KMS-11 (cell line): ENCODE data around the gene DPM3.

ENCODE experiments used
- H2AFZ ChIP-seq: fragments of 200-600 bp; sonication (generic); 2 replicates; pipeline ENCODE4 v1.6.1; 2016; ENCODE audit warnings: antibody characterized with exemption, mixed run types, low read depth
- H3K27ac ChIP-seq: fragments of 200-600 bp; sonication (generic); 2 replicates; pipeline ENCODE4 v1.6.1; 2016; ENCODE audit warnings: mild to moderate bottlenecking, mixed run types
- H3K27me3 ChIP-seq: fragments of 200-600 bp; sonication (generic); 2 replicates; pipeline ENCODE4 v1.6.1; 2017; ENCODE audit warnings: mild to moderate bottlenecking, low read depth, mixed run types, moderate library complexity; ENCODE audit not compliant: insufficient read depth
- H3K36me3 ChIP-seq: fragments of 200-600 bp; sonication (generic); 2 replicates; pipeline ENCODE4 v1.6.1; 2017; ENCODE audit warnings: mild to moderate bottlenecking, mixed run types; ENCODE audit not compliant: insufficient read depth
- H3K4me1 ChIP-seq: fragments of 200-600 bp; sonication (generic); 2 replicates; pipeline ENCODE4 v1.6.1; 2016; ENCODE audit warnings: mild to moderate bottlenecking, low read depth, mixed run types; ENCODE audit not compliant: poor library complexity, severe bottlenecking
- H3K4me2 ChIP-seq: fragments of 200-600 bp; sonication (generic); 2 replicates; pipeline ENCODE4 v1.7.0; 2016; ENCODE audit warnings: mild to moderate bottlenecking, mixed run types
- H3K4me3 ChIP-seq: fragments of 200-600 bp; sonication (generic); IDR thresholded peaks from 2 replicates; pipeline ENCODE4 v1.6.1; 2017; ENCODE audit warnings: low read depth, low read length, mixed read lengths; ENCODE audit not compliant: insufficient read depth
- H3K79me2 ChIP-seq: fragments of 200-600 bp; sonication (generic); 2 replicates; pipeline ENCODE4 v1.6.1; 2016; ENCODE audit warnings: low read depth, mixed run types; ENCODE audit not compliant: insufficient read depth
- H3K9ac ChIP-seq: fragments of 200-600 bp; sonication (generic); 2 replicates; pipeline ENCODE4 v1.6.1; 2016; ENCODE audit warnings: mild to moderate bottlenecking, mixed run types
- H4K20me1 ChIP-seq: fragments of 200-600 bp; sonication (generic); 2 replicates; pipeline ENCODE4 v1.6.1; 2016; ENCODE audit warnings: mild to moderate bottlenecking, mixed run types; ENCODE audit not compliant: insufficient read depth
- TF ChIP-seq, protein P1 (sequence below): fragments of 200-600 bp; sonication (generic); conservative IDR thresholded peaks from 2 replicates; pipeline ENCODE4 v1.6.1; 2017; ENCODE audit warnings: low read depth, mild to moderate bottlenecking, antibody characterized with exemption, low read length, moderate library complexity, mixed read lengths

DPM3 gene

DNA sequence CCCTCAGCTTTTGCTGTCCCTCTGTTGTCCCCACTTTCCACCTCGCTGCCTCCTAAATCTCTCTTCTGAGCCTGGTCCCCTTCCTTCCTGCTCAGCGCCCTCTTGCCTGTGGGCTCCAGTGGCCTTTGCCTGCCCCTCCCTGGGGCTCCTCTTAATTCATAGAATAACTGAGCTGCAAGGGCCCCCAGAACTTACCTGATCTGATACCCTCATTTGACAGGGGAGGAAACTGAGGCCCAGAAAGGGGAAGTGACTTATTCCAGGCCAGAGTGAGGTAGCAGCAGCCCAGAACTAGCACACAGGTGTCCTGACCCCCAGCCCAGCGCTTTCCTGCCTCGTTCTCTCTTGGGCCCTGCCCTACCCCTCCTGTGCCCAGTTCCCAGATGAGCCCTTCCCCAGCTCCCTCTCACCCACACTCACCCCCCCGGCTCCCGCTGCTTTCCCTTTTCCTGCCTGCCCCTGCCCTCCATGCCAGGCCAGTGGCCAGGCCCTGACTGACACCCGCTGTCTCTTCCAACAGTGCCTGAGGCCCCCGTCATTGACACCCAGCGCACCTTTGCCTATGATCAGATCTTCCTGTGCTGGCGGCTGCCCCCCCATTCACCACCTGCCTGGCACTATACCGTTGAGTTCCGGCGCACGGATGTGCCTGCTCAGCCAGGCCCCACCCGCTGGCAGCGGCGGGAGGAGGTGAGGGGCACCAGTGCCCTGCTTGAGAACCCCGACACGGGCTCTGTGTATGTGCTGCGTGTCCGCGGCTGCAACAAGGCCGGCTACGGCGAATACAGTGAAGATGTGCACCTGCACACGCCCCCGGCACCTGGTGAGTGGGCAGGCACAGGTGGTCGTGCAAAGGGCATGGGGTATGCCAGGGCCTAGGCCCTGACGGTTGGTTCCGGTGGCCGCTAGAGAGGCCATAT lies 39.0 kb upstream of the DPM3 start:
- no peak overlapping the region for H3K27ac ChIP-seq
- no peaks in the 10 kb centered on the region for H3K27me3 ChIP-seq
- H4K20me1 ChIP-seq: no peaks in the 10 kb centered on the region
- peaks cover 29% of the 10 kb centered on the region for H3K4me1 ChIP-seq
- no peaks in the 10 kb centered on the region for H3K79me2 ChIP-seq
- H3K4me2 ChIP-seq: no peak overlapping the region
- TF ChIP-seq, protein P1, sequence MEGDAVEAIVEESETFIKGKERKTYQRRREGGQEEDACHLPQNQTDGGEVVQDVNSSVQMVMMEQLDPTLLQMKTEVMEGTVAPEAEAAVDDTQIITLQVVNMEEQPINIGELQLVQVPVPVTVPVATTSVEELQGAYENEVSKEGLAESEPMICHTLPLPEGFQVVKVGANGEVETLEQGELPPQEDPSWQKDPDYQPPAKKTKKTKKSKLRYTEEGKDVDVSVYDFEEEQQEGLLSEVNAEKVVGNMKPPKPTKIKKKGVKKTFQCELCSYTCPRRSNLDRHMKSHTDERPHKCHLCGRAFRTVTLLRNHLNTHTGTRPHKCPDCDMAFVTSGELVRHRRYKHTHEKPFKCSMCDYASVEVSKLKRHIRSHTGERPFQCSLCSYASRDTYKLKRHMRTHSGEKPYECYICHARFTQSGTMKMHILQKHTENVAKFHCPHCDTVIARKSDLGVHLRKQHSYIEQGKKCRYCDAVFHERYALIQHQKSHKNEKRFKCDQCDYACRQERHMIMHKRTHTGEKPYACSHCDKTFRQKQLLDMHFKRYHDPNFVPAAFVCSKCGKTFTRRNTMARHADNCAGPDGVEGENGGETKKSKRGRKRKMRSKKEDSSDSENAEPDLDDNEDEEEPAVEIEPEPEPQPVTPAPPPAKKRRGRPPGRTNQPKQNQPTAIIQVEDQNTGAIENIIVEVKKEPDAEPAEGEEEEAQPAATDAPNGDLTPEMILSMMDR: no peak
- H3K4me3 ChIP-seq: no peak overlapping the region
- no peak overlapping the region for H2AFZ ChIP-seq
- H3K9ac ChIP-seq: no peak overlapping the region
- H3K36me3 ChIP-seq: no peaks in the 10 kb centered on the region

DNA sequence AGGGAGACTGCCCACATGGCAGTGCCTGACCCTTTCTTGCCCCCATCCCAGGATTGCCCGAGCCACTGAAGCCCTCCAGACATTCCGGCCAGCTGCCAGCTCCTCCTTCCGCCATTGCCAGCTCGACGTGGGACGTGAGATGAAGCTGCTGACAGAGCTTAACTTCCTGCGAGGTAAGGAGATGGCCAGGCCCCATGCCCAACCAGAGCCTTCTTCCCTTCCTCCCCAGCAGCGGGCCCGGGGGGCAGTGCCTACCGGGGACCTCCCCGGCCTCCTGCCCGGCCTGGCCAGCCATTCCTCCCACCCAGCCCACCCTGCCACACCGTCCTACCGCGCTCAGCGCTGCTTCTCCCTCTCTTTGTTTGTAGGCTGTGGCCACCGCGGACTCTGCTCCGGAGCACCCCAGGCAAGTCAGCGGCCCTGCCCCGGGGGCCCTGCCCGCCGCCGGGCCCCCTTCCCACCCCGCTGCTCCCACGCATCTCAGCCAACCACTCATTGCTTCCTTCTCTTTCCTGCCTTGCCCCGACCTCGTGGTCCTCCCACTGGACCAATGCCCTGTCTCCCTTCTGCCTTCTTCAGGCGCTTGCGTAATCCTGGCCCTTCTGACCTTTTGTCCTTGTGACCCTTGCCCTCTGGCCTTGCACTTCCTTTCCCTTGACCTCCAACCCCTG lies 38.2 kb upstream of the DPM3 start:
- no peak overlapping the region for H2AFZ ChIP-seq
- H3K9ac ChIP-seq: no peak overlapping the region
- no peaks in the 10 kb centered on the region for H3K27me3 ChIP-seq
- peaks cover 29% of the 10 kb centered on the region for H3K4me1 ChIP-seq
- no peaks in the 10 kb centered on the region for H4K20me1 ChIP-seq
- H3K4me3 ChIP-seq: no peak overlapping the region
- no peak overlapping the region for H3K4me2 ChIP-seq
- H3K36me3 ChIP-seq: no peaks in the 10 kb centered on the region
- no peak overlapping the region for H3K27ac ChIP-seq
- TF ChIP-seq, protein P1: no peak
- no peaks in the 10 kb centered on the region for H3K79me2 ChIP-seq

- H3K4me2 ChIP-seq: no peak overlapping the region
- H3K27me3 ChIP-seq: no peaks in the 10 kb centered on the region
These were observed 37.6 kb upstream of the DPM3 start for GRCh38 chr1:155177918-155178281.

DNA sequence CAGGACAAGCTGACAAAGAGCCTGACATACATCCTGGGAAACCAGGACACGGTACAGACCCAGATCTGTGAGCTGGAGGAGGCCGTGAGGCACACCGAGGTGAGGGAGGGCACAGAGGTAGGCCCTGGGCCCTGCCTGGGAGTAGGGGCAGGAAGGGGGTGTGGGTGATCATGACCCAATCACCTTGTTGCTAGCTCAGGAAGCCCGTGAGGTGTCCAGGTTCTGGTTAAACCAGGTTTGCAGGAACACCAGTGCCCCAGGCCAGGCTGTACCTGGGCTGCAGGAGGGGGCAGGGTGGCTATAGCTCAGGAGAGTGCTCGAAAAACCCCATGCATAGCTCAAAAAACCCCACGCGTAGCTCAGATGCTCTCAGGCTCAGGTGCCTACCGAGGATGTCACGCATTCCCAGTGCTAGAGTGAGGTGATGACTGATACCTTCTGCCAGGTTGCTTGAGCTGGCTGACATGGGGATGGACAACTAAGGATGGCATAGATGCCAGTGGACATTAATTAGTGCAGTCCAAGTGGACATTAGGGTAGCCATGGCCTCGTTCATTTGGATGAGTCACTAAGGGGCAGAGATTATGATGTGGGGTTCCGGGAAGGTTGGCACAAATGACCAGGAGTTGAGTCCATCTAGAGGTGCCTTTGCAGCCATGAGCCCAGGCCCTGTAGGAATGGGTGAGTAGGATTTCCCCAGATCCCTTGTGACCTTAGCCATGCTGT lies 37.0 kb upstream of the DPM3 start:
- no peak overlapping the region; the same call in 1 of the 2 replicates for H3K4me2 ChIP-seq
- H3K4me1 ChIP-seq: peaks cover 33% of the 10 kb centered on the region
- no peak overlapping the region for H3K4me3 ChIP-seq
- peaks cover 7% of the 10 kb centered on the region for H3K79me2 ChIP-seq
- no peak overlapping the region for H3K9ac ChIP-seq
- H3K27ac ChIP-seq: no peak overlapping the region
- H3K36me3 ChIP-seq: no peaks in the 10 kb centered on the region
- no peaks in the 10 kb centered on the region for H3K27me3 ChIP-seq
- TF ChIP-seq, protein P1: no peak
- H4K20me1 ChIP-seq: no peaks in the 10 kb centered on the region
- no peak overlapping the region for H2AFZ ChIP-seq

More at GRCh38 chr1:155177918-155178281, 37.6 kb upstream of the DPM3 start:
- peaks cover 1% of the 10 kb centered on the region; the same call in 1 of the 2 replicates for H3K79me2 ChIP-seq
- H3K4me3 ChIP-seq: no peak overlapping the region
- no peaks in the 10 kb centered on the region for H3K36me3 ChIP-seq
- H3K9ac ChIP-seq: no peak overlapping the region
- no peak overlapping the region for H2AFZ ChIP-seq
- peaks cover 31% of the 10 kb centered on the region for H3K4me1 ChIP-seq
- TF ChIP-seq, protein P1: no peak
- no peaks in the 10 kb centered on the region for H4K20me1 ChIP-seq
- no peak overlapping the region for H3K27ac ChIP-seq
